H1 (cell line): ENCODE results near the gene CACNG3. TPM values are rescaled to one million over a fixed set of nuclear protein-coding genes. Genes with fewer than 3 reads are reported as not detected.

ENCODE experiments used
- CTCF ChIA-PET: fragments of 300-600 bp; sonication (Branson Sonifier 250); formaldehyde crosslinking; loops from one replicate; lab custom pipeline; 2021; ENCODE audit not compliant: partially characterized antibody; lab: Charles Lee
- POLR2A ChIA-PET: fragments of 300-600 bp; sonication (Branson Sonifier 250); formaldehyde crosslinking; loops from one replicate; lab custom pipeline; 2021; ENCODE audit warnings: inconsistent platforms; ENCODE audit not compliant: partially characterized antibody; lab: Charles Lee
- DNase-seq, 2 experiments: peaks; one replicate each; pipeline versions ENCODE4 v3.0.0 to v3.0.0-alpha.2; 2010 to 2022; ENCODE audit warnings: low spot score in 2 of 2, low read depth in 1 of 2, mixed read lengths in 1 of 2
- FAIRE-seq: peaks from 2 replicates; lab custom pipeline; 2011; peaks lifted over from hg19 to GRCh38; lab: Jason Lieb, UNC
- H2AFZ ChIP-seq: 2 replicates; pipeline ENCODE4 v1.8.1; 2012; ENCODE audit warnings: low read length, inconsistent platforms
- H2AK5ac ChIP-seq: 2 replicates; pipeline ENCODE4 v1.6.1; 2013; ENCODE audit warnings: low read depth, low read length
- H2BK120ac ChIP-seq: replicated peaks from 2 replicates; pipeline ENCODE3; 2013; ENCODE audit warnings: low read depth, low read length, inconsistent platforms
- H2BK12ac ChIP-seq: 2 replicates; pipeline ENCODE4 v1.6.1; 2013; ENCODE audit warnings: low read depth, low read length
- H2BK15ac ChIP-seq: 2 replicates; pipeline ENCODE4 v1.6.1; 2013; ENCODE audit warnings: low read length
- H2BK20ac ChIP-seq: 2 replicates; pipeline ENCODE4 v1.6.1; 2013; ENCODE audit warnings: low read length
- H2BK5ac ChIP-seq: 2 replicates; pipeline ENCODE4 v1.6.1; 2013; ENCODE audit warnings: low read depth, low read length
- H3K14ac ChIP-seq: 2 replicates; pipeline ENCODE4 v1.6.1; 2013; ENCODE audit warnings: inconsistent platforms; ENCODE audit not compliant: insufficient read length
- H3K18ac ChIP-seq: 2 replicates; pipeline ENCODE4 v1.6.1; 2013; ENCODE audit warnings: low read length; ENCODE audit errors: extremely low read depth
- H3K23ac ChIP-seq: 2 replicates; pipeline ENCODE4 v1.6.1; 2013; ENCODE audit warnings: inconsistent platforms; ENCODE audit not compliant: insufficient read length
- H3K23me2 ChIP-seq: 2 replicates; pipeline ENCODE4 v1.6.1; 2013; ENCODE audit warnings: low read depth, low read length
- H3K27ac ChIP-seq: 2 replicates; pipeline ENCODE4 v1.6.1; 2011; ENCODE audit warnings: low read depth, low read length, inconsistent platforms
- H3K27me3 ChIP-seq, 4 experiments: replicated peaks in 1 of 4; 1 replicate in 1 of 4; 2 replicates in 3 of 4; pipeline versions ENCODE4 v1.6.1 to v1.8.1; 2011 to 2013; ENCODE audit warnings: low read length in 3 of 4, mild to moderate bottlenecking in 3 of 4, inconsistent platforms in 2 of 4, mixed read lengths in 2 of 4, moderate library complexity in 1 of 4; ENCODE audit not compliant: control insufficient read depth in 3 of 4, insufficient read depth in 3 of 4; ENCODE audit errors: extremely low read depth in 1 of 4
- H3K36me3 ChIP-seq, 4 experiments: 2 replicates each; pipeline versions ENCODE4 v1.6.1 to v1.8.1; 2011 to 2013; ENCODE audit warnings: mild to moderate bottlenecking in 4 of 4, low read length in 3 of 4, moderate library complexity in 2 of 4, control low read depth in 1 of 4, inconsistent platforms in 1 of 4; ENCODE audit not compliant: insufficient read depth in 4 of 4, control insufficient read depth in 2 of 4
- H3K4ac ChIP-seq: replicated peaks from 2 replicates; pipeline ENCODE3; 2013; ENCODE audit warnings: low read length, low read depth, mixed read lengths, inconsistent platforms; ENCODE audit not compliant: insufficient read length
- H3K4me1 ChIP-seq, 4 experiments: replicated peaks in 1 of 4; 1 replicate in 1 of 4; 2 replicates in 3 of 4; pipeline versions ENCODE4 v1.6.1 to v1.8.1; 2011 to 2013; ENCODE audit warnings: low read length in 3 of 4, inconsistent platforms in 2 of 4, mixed read lengths in 1 of 4; ENCODE audit not compliant: insufficient read depth in 4 of 4, control insufficient read depth in 3 of 4
- H3K4me2 ChIP-seq, 2 experiments: 2 replicates each; pipeline versions ENCODE4 v1.6.1 to v1.8.1; 2011 to 2013; ENCODE audit warnings: low read depth in 2 of 2, low read length in 2 of 2, control low read depth in 1 of 2, inconsistent platforms in 1 of 2, mild to moderate bottlenecking in 1 of 2; ENCODE audit not compliant: insufficient read depth in 1 of 2
- H3K4me3 ChIP-seq, 4 experiments: fragments of 200-600, 300-600 bp in 1 of 4; sonication (generic), shearing (Covaris generic), sonication (Bioruptor Twin) in 1 of 4; 2 replicates each; pipeline versions ENCODE4 v1.5.1 to v1.8.1; 2011 to 2016; ENCODE audit warnings: low read length in 4 of 4, low read depth in 3 of 4, control low read depth in 2 of 4, inconsistent platforms in 2 of 4, mild to moderate bottlenecking in 2 of 4, mixed read lengths in 1 of 4, moderate library complexity in 1 of 4; ENCODE audit not compliant: insufficient read depth in 2 of 4; ENCODE audit errors: extremely low read depth in 1 of 4
- H3K56ac ChIP-seq: replicated peaks from 2 replicates; pipeline ENCODE3; 2013; ENCODE audit warnings: low read depth, mild to moderate bottlenecking, mixed read lengths, low read length, inconsistent platforms; ENCODE audit not compliant: insufficient read length
- H3K79me1 ChIP-seq: 2 replicates; pipeline ENCODE4 v1.6.1; 2013; ENCODE audit warnings: low read depth, low read length, control low read depth
- H3K79me2 ChIP-seq, 2 experiments: 2 replicates each; pipeline versions ENCODE4 v1.6.1 to v1.8.1; 2012 to 2013; ENCODE audit warnings: low read length in 2 of 2, mild to moderate bottlenecking in 2 of 2, inconsistent platforms in 1 of 2; ENCODE audit not compliant: insufficient read depth in 2 of 2, control insufficient read depth in 1 of 2
- H3K9ac ChIP-seq, 4 experiments: replicated peaks in 1 of 4; 1 replicate in 1 of 4; 2 replicates in 3 of 4; pipeline versions ENCODE4 v1.6.1 to v1.8.1; 2011 to 2013; ENCODE audit warnings: low read depth in 3 of 4, low read length in 3 of 4, control low read depth in 2 of 4, mild to moderate bottlenecking in 2 of 4, moderate library complexity in 2 of 4, inconsistent platforms in 1 of 4; ENCODE audit errors: extremely low read depth in 1 of 4
- H3K9me3 ChIP-seq, 2 experiments: 2 replicates each; pipeline versions ENCODE4 v1.6.1 to v1.8.1; 2012 to 2013; ENCODE audit warnings: mild to moderate bottlenecking in 2 of 2, moderate library complexity in 2 of 2, control low read depth in 1 of 2, inconsistent platforms in 1 of 2, low read depth in 1 of 2, low read length in 1 of 2, mixed read lengths in 1 of 2; ENCODE audit not compliant: insufficient read depth in 2 of 2
- H4K20me1 ChIP-seq, 2 experiments: replicated peaks in 1 of 2; 2 replicates each; pipeline versions ENCODE3 to v1.8.1; 2011 to 2013; ENCODE audit warnings: inconsistent platforms in 2 of 2, low read length in 2 of 2, mild to moderate bottlenecking in 1 of 2; ENCODE audit not compliant: insufficient read depth in 2 of 2, control insufficient read depth in 1 of 2
- H4K5ac ChIP-seq: 2 replicates; pipeline ENCODE4 v1.6.1; 2013; ENCODE audit warnings: low read length, low read depth, mixed read lengths, inconsistent platforms; ENCODE audit not compliant: insufficient read length
- H4K8ac ChIP-seq: 2 replicates; pipeline ENCODE4 v1.8.0; 2013; ENCODE audit warnings: mild to moderate bottlenecking, moderate library complexity, low read length, inconsistent platforms; ENCODE audit not compliant: insufficient read depth; ENCODE audit errors: extremely low read depth
- H4K91ac ChIP-seq: replicated peaks from 2 replicates; pipeline ENCODE3; 2013; ENCODE audit warnings: low read length, mixed read lengths, inconsistent platforms; ENCODE audit not compliant: insufficient read length
- EP300 ChIP-seq, 2 experiments: IDR thresholded peaks; 1 replicate in 1 of 2; 2 replicates in 1 of 2; pipeline ENCODE4 v1.6.1; 2011 to 2012; ENCODE audit warnings: low read depth in 2 of 2, low read length in 2 of 2, mild to moderate bottlenecking in 2 of 2, borderline replicate concordance in 1 of 2, inconsistent platforms in 1 of 2, moderate library complexity in 1 of 2
- JUND ChIP-seq: IDR thresholded peaks from 2 replicates; pipeline ENCODE4 v1.6.1; 2011; ENCODE audit warnings: mild to moderate bottlenecking, improper control_type of control experiment, low read length
- KDM1A ChIP-seq: fragments of 200-600, 300-600 bp; sonication (generic); IDR thresholded peaks from 2 replicates; pipeline ENCODE4 v1.7.1; 2016; ENCODE audit warnings: mild to moderate bottlenecking, low read length, borderline replicate concordance
- MAFK ChIP-seq: IDR thresholded peaks from 2 replicates; pipeline ENCODE4 v1.6.1; 2012; ENCODE audit warnings: low read depth, mild to moderate bottlenecking, improper control_type of control experiment, low read length
- NANOG ChIP-seq: IDR thresholded peaks from 2 replicates; pipeline ENCODE4 v1.6.1; 2011; ENCODE audit warnings: low read length, low read depth, mild to moderate bottlenecking, inconsistent platforms; ENCODE audit not compliant: insufficient read depth, poor library complexity, severe bottlenecking
- POLR2A ChIP-seq, 2 experiments: IDR thresholded peaks; 1 replicate in 1 of 2; 2 replicates in 1 of 2; pipeline ENCODE4 v1.6.1; 2011; ENCODE audit warnings: low read depth in 2 of 2, low read length in 2 of 2, mild to moderate bottlenecking in 2 of 2; ENCODE audit errors: control extremely low read depth in 1 of 2
- SIX5 ChIP-seq: IDR thresholded peaks from 2 replicates; pipeline ENCODE4 v1.6.1; 2011; ENCODE audit warnings: mild to moderate bottlenecking, low read depth, low read length
- SP4 ChIP-seq: IDR thresholded peaks from 2 replicates; pipeline ENCODE4 v1.6.1; 2012; ENCODE audit warnings: low read length, inconsistent platforms
- TAF1 ChIP-seq: IDR thresholded peaks from 2 replicates; pipeline ENCODE4 v1.6.1; 2011; ENCODE audit warnings: mild to moderate bottlenecking, low read depth, low read length
- USF2 ChIP-seq: IDR thresholded peaks from 2 replicates; pipeline ENCODE4 v1.6.1; 2011; ENCODE audit warnings: low read length, improper control_type of control experiment
- WGBS, 2 experiments: shearing (Covaris generic) in 1 of 2; methylation state at CpG; one replicate each; pipeline versions ENCODE4 v1.1.6 to v1.1.7; 2013 to 2015; ENCODE audit warnings: low lambda C conversion rate in 2 of 2, mixed read lengths in 2 of 2, inconsistent platforms in 1 of 2, low coverage in 1 of 2, missing lambda C conversion rate in 1 of 2; ENCODE audit not compliant: insufficient replicate concordance in 2 of 2, insufficient coverage in 1 of 2, insufficient read length in 1 of 2; ENCODE audit errors: extremely low coverage in 1 of 2, missing lambda C conversion rate in 1 of 2; 5-methylcytosine and 5-hydroxymethylcytosine counted together
- polyA plus RNA-seq, 7 experiments: library from polyadenylated mRNA; depleted of rRNA in 3 of 7; stranded (reverse) in 5 of 7; unstranded in 2 of 7; fragments of >200 nt in 5 of 7; fragments of 200-250 nt in 2 of 7; gene quantifications; 1 replicate in 5 of 7; 2 replicates in 1 of 7; 4 replicates in 1 of 7; pipeline versions ENCODE4 v1.2.1 to v1.2.3, GENCODE V29; 2011 to 2013; ENCODE audit warnings: missing spikeins in 2 of 7, mixed read lengths in 2 of 7
- total RNA-seq: library from RNA; stranded (reverse); fragmentation: NEBNext Ultra II Directional; extraction: Animal tissue kit (Norgen Biotek cat#: 25700); gene quantifications from 2 replicates; pipeline ENCODE4 v1.2.1, GENCODE V29; 2021

Gene CACNG3
- total and polyA plus RNA-seq, 2 of the 8 experiments (the other 6 are each of a cell fraction or from before 2014, with no cell fraction given): 0.12 TPM; not detected in 1

GRCh38 chr16:24353622-24354021 lies 97.5 kb downstream of the CACNG3 start:
- no peak overlapping the region for H2BK120ac ChIP-seq
- POLR2A ChIA-PET: interaction anchor here (0.5 kb wide), 1 partner anchor 144 kb away, joined by 3 read pairs; no protein-coding TSS in a partner anchor

More at GRCh38 chr16:24353622-24354021, 97.5 kb downstream of the CACNG3 start:
- WGBS, 2 experiments: 75% methylated on average over 5 of the region's 5 CpGs; no CpG with 5 or more reads in 1 of the 2 experiments
- Histone ChIP-seq H4K20me1 (no peaks in the 10 kb centered on the region), H3K4me1 (peaks cover 2 to 13% (median 4%) of the 10 kb centered on the region in 4 experiments; a peak in 6 of 7 replicates), H4K91ac (no peak overlapping the region), H2AK5ac (no peak overlapping the region), H3K27me3 (no peaks in the 10 kb centered on the region), H3K14ac (no peak overlapping the region), H2BK15ac (no peak overlapping the region), H4K5ac (no peak overlapping the region), H3K79me2 (no peaks in the 10 kb centered on the region), H3K23me2 (no peaks in the 10 kb centered on the region), H2AFZ (no peak overlapping the region), H3K4me3 (no peak overlapping the region), H3K79me1 (no peaks in the 10 kb centered on the region), H3K4ac (no peak overlapping the region), H3K4me2 (no peak overlapping the region), H3K18ac (no peak overlapping the region), H3K36me3 (no peaks in the 10 kb centered on the region), H3K23ac (no peak overlapping the region), H3K9me3 (no peaks in the 10 kb centered on the region), H3K56ac (no peak overlapping the region), H2BK20ac (no peak overlapping the region), H3K9ac (no peak overlapping the region), H2BK5ac (no peak overlapping the region), H4K8ac (no peak overlapping the region), H3K27ac (no peak overlapping the region), H2BK12ac (no peak overlapping the region)
- FAIRE-seq (no peak), DNase-seq (no peak)
- CTCF ChIA-PET: interaction anchor here (0.9 to 1.2 kb wide), 4 partner anchors 18 to 308 kb away, joined by 3 to 4 read pairs (median 3); no protein-coding TSS in a partner anchor
- TF ChIP-seq KDM1A (no peak), POLR2A (IDR thresholded peaks at IDR 0.05; ENCODE audit: control extremely low read depth in 1 of 2, low read depth in 2 of 2, low read length in 2 of 2) (no peak), USF2 (no peak), SP4 (no peak), MAFK (no peak), TAF1 (no peak), JUND (no peak), EP300 (IDR thresholded peaks at IDR 0.05; ENCODE audit: borderline replicate concordance in 1 of 2, low read depth in 2 of 2, low read length in 2 of 2) (no peak), SIX5 (no peak), NANOG (no peak)
